Body of pancreas (tissue), 4 donors: ENCODE data around the gene TSPO2.

Source experiments
- POLR2A ChIP-seq, 3 donors: fragments of 450-650 bp; IDR thresholded peaks; one replicate each; pipeline ENCODE4 v1.6.1; 2016; ENCODE audit warnings: antibody characterized with exemption in 3 of 3, mild to moderate bottlenecking in 2 of 3
- TF ChIP-seq, protein P1 (sequence below), 7 experiments: fragments of 450-650 bp in 4 of 7; fragments of 200-600 bp in 3 of 7; sonication (generic) in 3 of 7; IDR thresholded peaks; one replicate each; pipeline ENCODE4 v1.5.1; 2016 to 2019; ENCODE audit warnings: antibody characterized with exemption in 7 of 7

DNA sequence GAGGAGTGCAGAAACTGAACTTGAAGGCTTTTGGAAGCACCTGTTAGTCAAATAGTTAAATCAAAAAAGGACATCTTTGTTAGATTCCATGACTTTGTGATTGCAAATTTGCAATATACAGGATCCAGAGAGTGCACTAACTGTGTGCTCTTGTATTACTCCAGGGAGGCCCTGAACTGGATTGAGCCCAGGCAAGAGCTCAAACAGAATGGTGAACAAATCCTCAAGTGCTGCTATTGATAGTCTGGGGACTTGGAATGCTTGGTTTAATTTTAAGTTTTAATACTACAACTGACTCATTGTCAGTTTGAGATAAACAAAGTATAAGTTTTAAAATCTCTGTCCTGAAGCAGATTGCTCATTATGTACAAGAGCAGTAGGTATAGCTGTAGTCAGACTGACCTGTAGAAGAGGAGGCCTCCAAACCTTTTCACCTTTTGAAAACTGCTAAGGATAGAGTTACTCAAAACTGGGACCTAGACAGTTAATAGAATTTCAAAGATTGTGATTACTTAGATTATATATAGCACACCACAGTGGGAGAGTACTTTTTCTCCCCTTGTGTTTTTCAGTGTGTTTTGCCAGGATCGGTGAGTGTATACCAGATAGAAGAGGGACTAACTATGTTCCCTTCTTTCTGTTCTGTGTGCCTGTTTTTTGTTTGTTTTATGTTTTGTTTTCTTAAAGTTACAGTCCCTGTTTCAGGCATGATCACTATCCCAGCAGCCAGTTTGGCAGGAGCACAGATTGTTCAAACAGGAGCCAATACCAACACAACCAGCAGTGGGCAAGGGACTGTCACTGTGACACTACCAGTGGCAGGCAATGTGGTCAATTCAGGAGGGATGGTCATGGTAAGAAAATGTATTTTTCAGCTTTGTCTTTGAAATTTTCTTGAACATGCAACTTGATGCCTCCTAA is 48.8 kb downstream of the TSPO2 start:
- TF ChIP-seq, protein P1, sequence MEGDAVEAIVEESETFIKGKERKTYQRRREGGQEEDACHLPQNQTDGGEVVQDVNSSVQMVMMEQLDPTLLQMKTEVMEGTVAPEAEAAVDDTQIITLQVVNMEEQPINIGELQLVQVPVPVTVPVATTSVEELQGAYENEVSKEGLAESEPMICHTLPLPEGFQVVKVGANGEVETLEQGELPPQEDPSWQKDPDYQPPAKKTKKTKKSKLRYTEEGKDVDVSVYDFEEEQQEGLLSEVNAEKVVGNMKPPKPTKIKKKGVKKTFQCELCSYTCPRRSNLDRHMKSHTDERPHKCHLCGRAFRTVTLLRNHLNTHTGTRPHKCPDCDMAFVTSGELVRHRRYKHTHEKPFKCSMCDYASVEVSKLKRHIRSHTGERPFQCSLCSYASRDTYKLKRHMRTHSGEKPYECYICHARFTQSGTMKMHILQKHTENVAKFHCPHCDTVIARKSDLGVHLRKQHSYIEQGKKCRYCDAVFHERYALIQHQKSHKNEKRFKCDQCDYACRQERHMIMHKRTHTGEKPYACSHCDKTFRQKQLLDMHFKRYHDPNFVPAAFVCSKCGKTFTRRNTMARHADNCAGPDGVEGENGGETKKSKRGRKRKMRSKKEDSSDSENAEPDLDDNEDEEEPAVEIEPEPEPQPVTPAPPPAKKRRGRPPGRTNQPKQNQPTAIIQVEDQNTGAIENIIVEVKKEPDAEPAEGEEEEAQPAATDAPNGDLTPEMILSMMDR (IDR thresholded peaks at IDR 0.05), result no peak
- no peak for TF ChIP-seq POLR2A (IDR thresholded peaks at IDR 0.05)
